SW 1271 (cell line): ENCODE data around the gene CCDC126.
"Not testable (repeated sequence)": the region's sequence is repeated elsewhere in the genome, so short reads cannot be mapped to it uniquely, and the experiment has no call there.

Experiments used
- DNase-seq, 2 experiments: peaks; one replicate each; lab custom pipeline; 2025; lab: John Stamatoyannopoulos, UW

The CCDC126 gene

DNA sequence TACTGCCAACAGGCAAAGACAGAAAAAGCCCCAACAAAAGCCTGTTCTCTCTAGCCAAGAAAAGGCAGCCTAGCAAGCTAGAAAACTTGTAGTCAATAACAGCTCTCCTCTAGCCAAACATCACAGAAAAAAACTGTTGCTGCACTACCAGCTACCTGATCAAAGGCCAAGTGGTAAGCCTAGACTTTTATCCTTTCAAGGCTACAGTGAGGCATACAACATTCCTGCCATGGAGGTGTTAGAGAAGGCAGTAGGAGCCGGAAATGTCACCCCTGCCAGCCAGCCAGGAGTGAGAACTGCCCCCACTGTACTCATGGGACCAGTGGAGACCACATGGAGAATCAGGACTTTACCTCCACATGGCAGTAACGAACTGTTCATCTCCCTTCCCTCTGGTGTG lies 31.2 kb downstream of the CCDC126 start:
- no peak for DNase-seq

DNA sequence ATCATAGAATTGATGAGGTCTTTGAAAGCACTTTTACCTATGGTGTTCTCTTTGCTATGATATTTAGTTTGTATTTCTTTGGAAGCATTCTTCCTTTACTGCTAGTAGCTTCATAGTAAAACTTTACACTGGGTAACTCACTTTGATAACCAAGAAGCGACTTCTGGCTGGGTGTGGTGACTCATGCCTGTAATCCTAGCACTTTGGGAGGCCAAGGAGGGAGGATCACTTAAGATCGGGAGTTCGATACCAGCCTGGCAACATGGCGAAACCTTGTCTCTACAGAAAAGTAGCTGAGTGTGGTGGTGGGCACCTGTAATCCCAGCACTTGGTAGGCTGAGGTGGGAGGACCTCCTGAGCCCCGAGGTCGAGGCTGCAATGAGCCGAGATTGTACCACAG lies 36.2 kb downstream of the CCDC126 start:
- DNase-seq = no peak

DNA sequence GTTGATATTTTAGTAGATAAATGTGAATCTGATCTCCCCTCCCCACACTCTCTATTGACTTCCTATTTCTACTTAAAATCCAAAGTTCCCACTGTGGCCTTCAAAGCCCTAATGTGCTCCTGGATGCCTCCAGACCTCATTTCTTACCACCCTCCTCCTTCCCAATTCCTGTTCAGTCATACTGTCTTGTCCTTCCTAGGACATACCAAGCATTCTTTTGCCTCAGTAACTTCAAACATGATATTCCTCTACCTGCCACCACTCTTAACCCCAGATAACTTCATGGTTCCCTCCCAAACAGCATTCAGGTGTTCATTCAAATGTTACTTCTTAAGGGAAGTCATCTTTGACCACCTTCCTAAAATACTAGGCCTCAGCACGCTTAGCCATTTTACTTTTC lies 48.6 kb downstream of the CCDC126 start:
- DNase-seq = no peak

DNA sequence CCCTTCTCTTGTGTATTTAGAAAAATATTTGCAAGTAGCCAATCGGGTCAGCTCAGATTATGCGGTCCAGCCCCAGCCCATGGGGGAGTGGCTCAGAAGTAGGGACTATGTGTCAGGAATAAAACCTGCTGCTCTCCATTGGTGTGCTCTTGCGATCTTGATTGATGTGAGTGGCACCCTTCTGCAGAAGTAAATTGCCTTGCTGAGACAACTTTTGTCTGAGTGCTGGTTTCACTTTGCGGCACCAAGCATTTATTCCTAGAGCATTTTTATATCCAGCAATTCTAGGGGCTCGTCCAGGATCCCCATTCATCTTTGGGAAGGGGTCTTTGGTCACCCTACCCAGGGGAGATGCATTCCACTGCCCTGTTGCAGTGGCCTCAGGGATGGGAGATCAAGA lies 56.8 kb downstream of the CCDC126 start:
- no peak for DNase-seq

DNA sequence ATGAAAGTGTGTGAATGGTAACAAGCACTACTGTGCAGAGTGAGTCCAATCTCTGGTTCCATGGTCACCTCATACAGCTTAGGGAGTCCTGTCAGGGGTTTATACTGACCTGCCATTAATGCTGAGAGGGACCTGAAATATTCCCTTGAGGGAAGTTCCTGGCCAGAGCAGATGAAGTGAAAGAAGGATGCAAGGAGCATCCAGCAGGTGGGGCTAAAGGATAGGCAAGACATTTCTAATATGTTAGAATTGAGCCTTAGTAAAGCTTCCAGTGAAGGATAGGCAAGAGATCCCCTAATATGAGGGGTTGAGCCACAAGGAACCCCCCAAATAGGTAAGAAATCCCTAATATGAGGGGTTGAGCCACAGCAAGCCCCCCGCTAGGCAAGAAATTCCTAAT lies 57.3 kb downstream of the CCDC126 start:
- no peak for DNase-seq

DNA sequence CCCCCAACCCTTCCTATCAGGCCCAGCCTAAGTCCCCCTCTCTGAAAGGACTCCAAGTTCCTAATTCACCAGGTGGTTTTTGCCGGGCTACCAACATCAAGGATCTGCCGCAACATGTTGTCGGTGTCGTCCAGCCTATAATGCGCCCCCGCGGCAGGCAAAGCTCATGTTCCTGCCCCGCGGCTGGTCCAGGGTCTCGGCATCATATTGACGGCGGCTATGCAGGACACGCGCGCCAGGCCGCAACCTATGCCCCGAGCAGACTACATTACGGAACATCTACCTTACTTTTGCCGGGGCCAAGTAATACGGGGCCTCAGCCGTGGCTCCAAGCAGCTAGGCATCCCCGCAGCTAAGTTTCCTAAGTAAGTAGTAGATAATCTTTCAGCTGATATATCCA lies 58.3 kb downstream of the CCDC126 start:
- no peak for DNase-seq

DNA sequence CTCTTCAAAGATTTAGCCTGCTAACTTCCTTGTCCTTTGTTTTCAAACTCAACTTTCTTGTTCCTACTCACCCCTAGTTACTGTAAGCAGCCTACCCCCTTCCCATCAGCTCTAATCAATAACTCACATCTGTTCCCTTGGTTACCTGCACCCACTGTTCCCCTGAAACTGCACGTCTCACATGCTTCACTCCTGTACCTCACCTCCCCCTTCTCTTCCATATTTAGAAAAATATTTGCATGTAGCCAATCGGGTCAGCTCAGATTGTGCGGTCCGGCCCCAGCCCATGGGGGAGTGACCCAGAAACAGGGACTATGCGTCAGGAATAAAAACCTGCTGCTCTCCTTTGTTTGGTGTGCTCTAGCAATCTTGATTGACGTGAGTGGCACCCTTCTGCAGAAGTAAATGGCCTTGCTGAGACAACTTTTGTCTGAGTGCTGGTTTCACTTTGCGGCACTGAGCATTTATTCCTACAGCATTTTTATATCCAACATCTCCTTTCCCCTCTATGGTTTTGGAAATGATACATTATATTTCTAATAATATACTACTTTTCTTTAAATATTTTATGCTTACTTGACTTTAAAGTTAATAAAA lies 61.7 kb downstream of the CCDC126 start:
- no peak for DNase-seq

DNA sequence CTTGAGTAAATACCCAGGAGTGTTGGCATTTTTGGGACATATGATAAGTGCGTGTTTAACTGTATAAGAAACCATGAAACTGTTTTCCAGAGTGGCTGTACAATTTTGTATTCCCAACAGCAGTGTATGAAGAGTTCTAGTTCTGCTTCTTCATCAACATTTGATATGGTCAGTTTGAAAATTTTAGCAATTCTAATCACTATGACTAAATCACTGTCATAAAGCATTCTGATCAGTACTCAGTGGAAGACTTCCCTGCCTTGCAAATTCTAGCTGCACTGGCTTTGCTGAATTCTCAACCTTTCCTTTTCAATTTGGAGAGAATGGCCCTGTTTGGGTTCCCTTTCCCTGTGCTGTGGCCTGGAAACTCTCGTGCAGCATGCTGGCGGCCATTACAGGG lies 64.2 kb downstream of the CCDC126 start:
- DNase-seq = no peak

DNA sequence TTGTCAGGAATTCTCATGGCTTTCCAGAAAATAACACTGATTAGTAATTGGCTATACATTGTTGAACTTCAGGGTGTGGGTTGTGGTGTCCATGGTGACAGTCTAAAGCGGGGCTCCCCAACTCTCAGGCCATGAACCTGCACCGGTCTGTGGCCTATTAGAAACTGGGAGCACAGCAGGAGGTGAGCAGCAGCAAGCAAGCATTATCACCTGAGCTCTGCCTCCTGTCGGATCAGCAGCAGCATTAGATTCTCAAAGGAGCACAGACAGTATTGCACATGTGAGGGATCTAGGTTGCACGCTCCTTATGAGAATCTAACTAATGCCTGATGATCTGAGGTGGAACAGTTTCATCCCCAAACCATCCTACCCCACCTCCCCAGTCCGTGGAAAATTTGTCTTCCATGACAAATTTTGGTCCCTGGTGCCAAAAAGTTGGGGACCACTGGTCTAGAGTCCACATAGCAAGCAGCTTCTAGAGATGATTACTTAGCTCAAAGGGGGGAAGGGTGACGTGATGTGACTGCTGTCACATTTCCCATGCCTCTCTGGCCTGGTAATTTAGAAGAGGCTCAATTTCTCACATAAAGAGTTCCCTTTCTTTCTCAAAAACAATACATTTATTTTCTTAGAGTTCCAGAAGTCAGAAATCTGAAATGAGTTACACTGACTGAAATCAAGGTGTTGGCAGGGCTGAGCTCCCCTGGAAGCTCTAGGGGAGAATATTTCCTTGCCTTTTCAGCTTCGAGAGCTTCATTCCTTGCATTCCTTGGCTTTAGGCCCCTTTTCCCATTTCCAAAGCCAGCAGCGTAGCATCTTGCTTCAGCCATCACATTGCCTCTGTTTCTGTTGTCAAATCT lies 65.2 kb downstream of the CCDC126 start:
- no peak for DNase-seq

DNA sequence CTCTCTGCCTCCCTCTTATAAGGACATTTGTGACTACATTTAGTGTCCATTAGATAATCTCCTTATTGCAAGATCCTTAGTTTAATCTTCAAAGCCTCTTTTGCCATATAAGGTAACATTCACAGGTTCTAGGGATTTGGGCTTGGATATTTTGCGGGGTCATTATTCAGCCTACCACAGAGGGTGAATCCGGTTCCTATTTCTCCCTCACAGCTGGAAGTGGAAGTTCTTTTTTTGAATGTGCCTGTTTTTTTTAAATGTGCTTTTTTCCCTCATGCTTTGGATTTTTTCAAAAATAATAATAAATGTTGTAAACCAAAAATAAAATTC lies 65.8 kb downstream of the CCDC126 start:
- no peak for DNase-seq

DNA sequence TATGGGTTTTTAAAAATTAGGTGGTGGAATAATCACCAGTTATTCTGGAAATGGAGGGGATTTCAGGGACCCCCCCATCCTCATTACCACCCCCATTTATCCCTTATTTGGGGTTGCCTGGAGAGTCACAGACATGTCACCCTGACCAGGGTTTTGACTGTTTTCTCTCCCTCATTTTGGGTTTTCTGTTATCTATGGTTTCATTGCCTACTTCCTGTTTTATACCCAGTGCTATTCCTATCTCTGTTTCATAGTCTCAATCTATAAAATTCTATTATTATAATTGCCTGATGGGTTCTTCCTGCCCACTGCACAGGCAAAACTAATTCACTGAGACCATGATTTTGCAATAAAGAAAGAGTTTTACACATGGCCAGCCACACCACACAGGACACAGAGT lies 66.9 kb downstream of the CCDC126 start:
- no peak for DNase-seq

DNA sequence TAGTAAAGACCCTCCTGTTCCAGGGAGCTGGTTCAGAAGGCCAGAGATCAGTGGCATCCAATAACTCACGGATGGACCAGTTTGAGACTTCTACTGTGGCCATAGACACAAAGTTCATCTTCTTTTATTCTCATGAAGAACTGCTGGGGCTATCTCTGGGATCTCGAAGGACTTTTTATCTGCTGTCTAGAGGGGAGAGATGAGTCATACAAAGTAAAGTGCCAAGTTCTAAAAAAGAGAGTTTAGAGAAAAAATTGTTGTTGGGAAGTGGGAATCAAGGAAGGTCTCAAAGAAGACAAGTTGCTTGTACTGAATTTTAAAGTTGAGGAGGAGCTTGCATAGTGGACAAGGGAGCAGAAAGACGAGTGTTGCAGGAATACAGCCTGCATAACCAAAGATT lies 74.9 kb downstream of the CCDC126 start:
- no peak for DNase-seq

DNA sequence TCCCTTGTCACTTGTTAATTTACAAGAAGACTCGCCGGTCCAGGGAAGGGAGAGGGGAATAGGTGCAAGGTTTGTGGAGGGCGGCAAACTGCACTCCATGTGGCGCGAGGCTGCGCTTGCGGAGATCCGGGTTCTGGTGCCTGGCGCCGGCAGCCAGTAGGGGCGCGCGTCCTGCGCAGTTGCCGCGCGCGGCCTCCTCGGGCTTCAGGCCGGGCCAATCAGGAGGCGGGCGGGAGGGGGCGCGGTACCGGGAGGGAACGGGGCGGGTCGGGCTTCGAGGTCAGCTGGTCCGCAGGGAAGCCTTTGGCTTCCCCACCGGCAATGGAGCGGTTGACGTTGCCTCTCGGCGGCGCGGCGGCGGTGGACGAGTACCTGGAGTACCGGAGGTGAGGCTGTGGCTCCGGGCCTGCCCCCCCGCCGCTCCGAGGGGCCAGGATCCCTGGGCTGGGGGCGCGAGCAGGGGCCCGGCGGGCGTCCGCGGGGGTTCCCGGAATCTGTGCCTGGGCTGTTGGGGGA lies 82.8 kb downstream of the CCDC126 start, which contains the start of gene FAM221A:
FAM221A (plus strand) TSS at position 302 of the 516 bp plus-strand sequence; CDS start at position 322, 20 bp downstream.
- peak; percentile 55 to 74 for DNase-seq

DNA sequence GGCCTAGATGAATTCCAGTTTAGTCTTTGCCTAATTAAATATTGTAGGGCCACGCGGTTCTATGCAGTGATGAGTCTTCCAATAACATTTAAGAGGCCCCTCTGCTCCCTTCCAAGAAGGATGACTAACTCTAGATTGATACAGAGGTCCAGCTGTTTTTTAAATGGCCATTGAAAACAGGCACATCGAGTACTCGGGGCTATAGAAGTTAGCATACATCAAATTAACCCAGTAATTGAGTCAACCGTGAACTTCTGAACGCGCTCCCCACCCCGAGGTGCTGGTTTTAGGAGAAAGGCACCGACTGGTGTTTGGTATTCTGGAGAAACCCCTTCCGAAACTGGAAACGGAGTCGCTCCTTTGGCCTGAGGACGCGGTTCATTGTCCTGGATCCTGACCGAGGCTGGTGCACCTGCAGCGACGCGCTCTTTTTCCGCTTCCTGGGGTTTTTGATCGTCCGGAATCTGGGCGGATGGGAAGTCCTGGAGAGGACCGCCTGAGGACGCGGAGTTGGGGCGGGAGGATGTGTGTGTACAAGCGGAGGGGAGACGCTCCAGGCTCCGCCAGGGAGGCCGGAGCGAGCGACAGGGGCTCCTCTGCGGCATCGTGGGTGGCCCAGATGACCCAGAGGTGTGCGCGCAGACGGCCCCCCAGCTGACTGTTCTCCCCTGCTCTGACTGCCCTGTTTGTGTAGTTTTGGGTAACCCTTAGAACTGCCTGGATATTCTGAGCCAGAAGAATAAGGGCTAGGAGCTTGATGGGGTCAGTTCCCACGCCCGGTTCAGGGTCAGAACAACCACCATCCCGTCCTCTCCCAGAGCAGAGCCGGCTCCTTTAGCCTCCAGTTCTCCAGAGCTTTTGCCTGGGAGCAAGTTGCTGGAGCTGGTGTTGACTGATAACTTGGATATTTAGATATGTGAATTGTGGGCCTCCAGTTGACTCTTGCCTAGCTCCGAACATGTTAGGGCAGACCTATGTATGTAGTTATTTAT lies 83.5 kb downstream of the CCDC126 start:
- DNase-seq = peak in 1 of 2 experiments; percentile 25

DNA sequence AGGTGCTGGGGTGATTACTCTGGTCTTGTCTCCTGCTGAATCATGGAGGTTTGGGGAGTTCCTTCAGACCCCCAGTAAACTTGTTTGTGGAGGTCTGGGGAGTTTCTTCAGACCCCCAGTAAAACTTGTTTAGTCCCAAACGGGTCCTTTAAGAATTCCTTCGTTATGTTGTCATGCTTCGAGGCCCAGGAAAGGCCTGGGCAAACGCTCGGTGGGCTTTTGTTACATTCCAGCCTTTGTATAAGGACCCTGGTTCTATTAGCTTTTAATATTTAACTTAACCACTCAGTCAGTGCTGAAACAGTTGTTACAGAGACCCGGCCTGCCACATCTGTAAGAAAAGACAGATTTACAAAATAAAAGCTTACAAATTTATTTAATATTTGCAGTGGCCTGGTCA lies 86.9 kb downstream of the CCDC126 start:
- DNase-seq = not testable (repeated sequence)

DNA sequence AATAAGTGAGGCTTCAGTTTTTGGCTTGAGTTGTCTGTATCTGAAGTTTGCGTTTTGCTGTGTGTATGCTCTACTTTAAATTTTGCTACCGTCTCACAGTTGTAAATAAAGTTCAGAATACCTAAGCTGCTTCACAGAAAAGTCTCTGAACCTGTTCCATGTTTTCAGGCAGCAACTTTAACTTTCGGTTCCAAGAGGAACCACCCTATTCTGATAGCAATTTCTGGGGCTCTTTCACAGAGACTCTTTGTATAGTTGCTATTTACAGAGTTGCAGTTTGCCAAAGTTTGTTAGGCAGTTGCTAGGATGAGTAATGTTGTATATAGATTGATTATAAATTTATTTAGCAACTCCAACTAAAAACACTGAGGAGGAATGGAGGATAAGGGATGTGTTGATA lies 88.5 kb downstream of the CCDC126 start:
- DNase-seq = no peak

DNA sequence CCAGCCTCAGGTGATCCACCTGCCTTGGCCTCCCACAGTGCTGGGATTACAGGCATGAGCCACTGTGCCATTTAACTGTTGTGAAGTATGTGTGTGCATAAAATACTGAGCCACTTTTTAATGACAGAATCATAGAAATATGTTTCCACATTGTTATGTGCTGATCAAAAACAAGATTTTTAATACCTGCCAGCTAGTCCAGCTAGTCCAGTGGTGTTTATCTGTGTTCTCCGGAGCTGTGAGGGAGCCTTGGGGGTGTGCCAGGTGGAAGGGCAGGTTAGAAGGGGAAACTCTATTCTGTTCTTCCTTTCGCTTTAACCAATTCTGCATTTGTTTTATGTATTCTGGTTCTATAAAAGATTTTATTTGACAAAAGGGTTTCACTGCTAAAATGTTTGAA lies 89.8 kb downstream of the CCDC126 start:
- DNase-seq = no peak

DNA sequence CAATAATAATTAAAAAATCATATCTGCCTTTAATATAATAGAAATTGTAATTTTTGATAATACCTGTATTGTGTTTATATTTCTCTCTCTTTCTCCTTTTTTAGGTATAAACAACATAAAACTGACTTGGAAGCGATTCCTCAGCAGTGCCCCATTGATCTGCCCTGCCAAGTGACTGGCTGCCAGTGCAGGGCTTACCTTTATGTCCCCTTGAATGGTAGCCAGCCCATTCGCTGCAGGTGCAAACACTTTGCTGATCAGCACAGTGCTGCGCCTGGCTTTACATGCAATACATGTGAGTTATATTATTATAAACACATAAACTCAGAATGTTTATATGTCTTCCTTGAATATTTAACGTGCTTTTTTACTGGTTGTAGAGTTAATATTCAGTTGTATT lies 92.0 kb downstream of the CCDC126 start:
- DNase-seq = no peak

DNA sequence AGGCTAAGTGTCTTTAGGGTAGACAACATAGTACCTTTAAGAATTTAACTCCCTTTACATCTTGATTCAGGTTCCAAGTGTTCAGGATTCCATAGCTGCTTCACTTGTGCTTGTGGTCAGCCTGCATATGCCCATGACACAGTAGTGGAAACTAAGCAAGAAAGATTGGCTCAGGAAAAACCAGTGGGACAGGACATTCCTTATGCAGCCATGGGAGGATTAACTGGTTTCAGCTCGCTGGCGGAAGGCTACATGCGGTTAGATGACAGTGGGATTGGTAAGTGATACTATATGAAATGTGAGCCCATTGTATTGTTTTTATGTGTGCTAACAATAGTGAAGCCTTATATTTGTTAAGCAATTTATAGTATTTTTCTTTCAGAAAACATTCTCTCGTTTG lies 94.1 kb downstream of the CCDC126 start:
- no peak for DNase-seq

DNA sequence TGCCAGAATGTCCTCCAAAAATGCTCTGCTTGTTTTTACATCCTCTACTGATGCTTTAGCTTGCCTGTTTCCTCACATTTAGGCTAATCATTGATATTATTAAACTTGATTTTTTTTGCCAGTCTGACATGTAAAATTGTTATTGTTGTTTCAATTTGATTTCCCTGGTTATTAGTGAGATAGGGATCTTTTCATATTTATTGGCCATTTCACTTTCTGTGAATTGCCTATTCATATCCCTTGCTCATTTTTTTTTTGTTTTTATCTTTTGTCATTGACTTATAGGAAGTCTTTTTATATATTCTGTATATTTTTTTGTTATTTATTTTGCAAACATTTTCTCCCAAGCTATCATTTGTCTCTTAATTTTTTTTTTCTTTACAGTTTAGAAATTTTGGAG lies 96.0 kb downstream of the CCDC126 start:
- no peak for DNase-seq
